ENCODE data around the gene ZFAND3. TPM values are rescaled to one million over a fixed set of nuclear protein-coding genes. Genes with fewer than 3 reads are reported as not detected.

The ZFAND3 gene
- total and polyA plus RNA-seq, 2 donors (not counting 3 experiments of a cell fraction or from before 2014, with no cell fraction given), result 15.4 to 54.2 TPM

- H4K20me1 ChIP-seq (replicated peaks; ENCODE audit: control insufficient read depth, extremely low read depth, insufficient read depth, low read length), result peaks cover 6% of the 10 kb centered on the region
- dilution Hi-C loops (cut with MboI; ENCODE audit: extremely low pct_ligation_motif_present, low sequenced_read_pairs), result no loop called here
- no peak overlapping the region for H2AFZ ChIP-seq (ENCODE audit: low read depth, low read length)
Observed at GRCh38 chr6:37952027-37952426, 132.5 kb downstream of the ZFAND3 start.

GRCh38 chr6:37954791-37955190 lies 135.3 kb downstream of the ZFAND3 start:
- TF ChIP-seq MAX (IDR thresholded peaks at IDR 0.05; ENCODE audit: insufficient read depth, insufficient read length) (no peak), POLR2AphosphoS5 (IDR thresholded peaks at IDR 0.05; ENCODE audit: insufficient read depth, low read depth, low read length) (no peak), EZH2 (IDR thresholded peaks at IDR 0.05; ENCODE audit: borderline replicate concordance, low read depth, low read length, severe bottlenecking) (no peak), GATA2 (IDR thresholded peaks at IDR 0.05; ENCODE audit: insufficient read depth, insufficient read length, low read depth, low read length) (no peak), MYC (IDR thresholded peaks at IDR 0.05; ENCODE audit: low read depth, low read length) (no peak), JUN (IDR thresholded peaks at IDR 0.05; ENCODE audit: borderline replicate concordance, insufficient read depth, insufficient read length, low read depth) (no peak), FOS (IDR thresholded peaks at IDR 0.05; ENCODE audit: borderline replicate concordance, insufficient read depth, low read length) (no peak), CTCF (IDR thresholded peaks at IDR 0.05; ENCODE audit: extremely low read depth in 1 of 2, insufficient read depth in 1 of 2, low read depth in 1 of 2, low read length in 2 of 2) (no peak), POLR2A (IDR thresholded peaks at IDR 0.05; ENCODE audit: low read depth, low read length) (no peak)
- Histone ChIP-seq H3K4me1 (ENCODE audit: control insufficient read depth, extremely low read depth, insufficient read depth, low read length) (no peaks in the 10 kb centered on the region), H3K9me3 (replicated peaks; ENCODE audit: control insufficient read depth, insufficient read depth, low read length) (no peaks in the 10 kb centered on the region), H3K79me2 (ENCODE audit: control insufficient read depth, insufficient read depth, low read length) (peaks cover 90% of the 10 kb centered on the region), H3K4me2 (ENCODE audit: insufficient read depth, low read length) (no peak overlapping the region), H3K27ac (ENCODE audit: insufficient read depth, low read depth, low read length) (no peak overlapping the region), H3K9ac (replicated peaks; ENCODE audit: extremely low read depth, insufficient read depth, low read length) (no peak overlapping the region), H3K4me3 (replicated peaks in 1 of 3; ENCODE audit: insufficient read depth in 1 of 3, low read depth in 1 of 3, low read length in 3 of 3) (no peak overlapping the region), H3K27me3 (ENCODE audit: control insufficient read depth in 2 of 2, insufficient read depth in 2 of 2, low read length in 2 of 2) (no peaks in the 10 kb centered on the region), H4K20me1 (replicated peaks; ENCODE audit: control insufficient read depth, extremely low read depth, insufficient read depth, low read length) (peaks cover 12% of the 10 kb centered on the region), H3K9me1 (replicated peaks; ENCODE audit: control insufficient read depth, extremely low read depth, insufficient read depth, low read length) (no peaks in the 10 kb centered on the region), H2AFZ (ENCODE audit: low read depth, low read length) (no peak overlapping the region), H3K36me3 (ENCODE audit: control insufficient read depth in 2 of 2, extremely low read depth in 1 of 2, insufficient read depth in 2 of 2, low read length in 2 of 2) (no peaks in the 10 kb centered on the region)
- dilution Hi-C loops (cut with MboI; ENCODE audit: extremely low pct_ligation_motif_present, low sequenced_read_pairs), result no loop called here
- DNase-seq (ENCODE audit: low read depth, low spot score) (no peak), FAIRE-seq (no peak)
- ChIA-PET POLR2A (no interaction called here), CTCF (interaction anchor here (1.0 to 1.9 kb wide), 2 partner anchors 53 to 164 kb away, joined by 4 to 9 read pairs; no protein-coding TSS in a partner anchor)
- no TSS peak for BruUV-seq (replicated peaks)
- intact Hi-C loops (cut with micrococcal nuclease), result no loop called here

More at GRCh38 chr6:37952027-37952426, 132.5 kb downstream of the ZFAND3 start:
- intact Hi-C loops (cut with micrococcal nuclease), result no loop called here
- CTCF ChIA-PET, result no interaction called here
- H3K9me1 ChIP-seq (replicated peaks; ENCODE audit: control insufficient read depth, extremely low read depth, insufficient read depth, low read length), result no peaks in the 10 kb centered on the region
- DNase-seq (ENCODE audit: low read depth, low spot score) (no peak), FAIRE-seq (no peak)
- H3K36me3 ChIP-seq (ENCODE audit: control insufficient read depth in 2 of 2, extremely low read depth in 1 of 2, insufficient read depth in 2 of 2, low read length in 2 of 2), result no peaks in the 10 kb centered on the region
- peaks cover 95% of the 10 kb centered on the region for H3K79me2 ChIP-seq (ENCODE audit: control insufficient read depth, insufficient read depth, low read length)
- H3K9ac ChIP-seq (replicated peaks; ENCODE audit: extremely low read depth, insufficient read depth, low read length), result no peak overlapping the region
- H3K27me3 ChIP-seq (ENCODE audit: control insufficient read depth in 2 of 2, insufficient read depth in 2 of 2, low read length in 2 of 2), result no peaks in the 10 kb centered on the region
- H3K4me3 ChIP-seq (replicated peaks in 1 of 3; ENCODE audit: insufficient read depth in 1 of 3, low read depth in 1 of 3, low read length in 3 of 3), result no peak overlapping the region
- no peak overlapping the region for H3K27ac ChIP-seq (ENCODE audit: insufficient read depth, low read depth, low read length)
- no peaks in the 10 kb centered on the region for H3K9me3 ChIP-seq (replicated peaks; ENCODE audit: control insufficient read depth, insufficient read depth, low read length)
- BruUV-seq (replicated peaks), result no TSS peak
- POLR2A ChIA-PET, result no interaction called here
- TF ChIP-seq FOS (IDR thresholded peaks at IDR 0.05; ENCODE audit: borderline replicate concordance, insufficient read depth, low read length) (no peak), MYC (IDR thresholded peaks at IDR 0.05; ENCODE audit: low read depth, low read length) (no peak), EZH2 (IDR thresholded peaks at IDR 0.05; ENCODE audit: borderline replicate concordance, low read depth, low read length, severe bottlenecking) (no peak), POLR2AphosphoS5 (IDR thresholded peaks at IDR 0.05; ENCODE audit: insufficient read depth, low read depth, low read length) (no peak), MAX (IDR thresholded peaks at IDR 0.05; ENCODE audit: insufficient read depth, insufficient read length) (no peak)
- no peak overlapping the region for H3K4me2 ChIP-seq (ENCODE audit: insufficient read depth, low read length)
- no peaks in the 10 kb centered on the region for H3K4me1 ChIP-seq (ENCODE audit: control insufficient read depth, extremely low read depth, insufficient read depth, low read length)
